Effector CD8-positive, alpha-beta T cell (primary cell): ENCODE results near the gene PLCB1.

Source experiments
- DNase-seq: peaks from one replicate; lab custom pipeline; 2025; lab: John Stamatoyannopoulos, UW

PLCB1 gene

GRCh38 chr20:8722277-8722928, 590.3 kb downstream of the PLCB1 start:
- DNase-seq, result no peak

GRCh38 chr20:8723296-8723695, 591.2 kb downstream of the PLCB1 start:
- no peak for DNase-seq

- no peak for DNase-seq
These were observed 592.8 kb downstream of the PLCB1 start for GRCh38 chr20:8724884-8725283.

DNA sequence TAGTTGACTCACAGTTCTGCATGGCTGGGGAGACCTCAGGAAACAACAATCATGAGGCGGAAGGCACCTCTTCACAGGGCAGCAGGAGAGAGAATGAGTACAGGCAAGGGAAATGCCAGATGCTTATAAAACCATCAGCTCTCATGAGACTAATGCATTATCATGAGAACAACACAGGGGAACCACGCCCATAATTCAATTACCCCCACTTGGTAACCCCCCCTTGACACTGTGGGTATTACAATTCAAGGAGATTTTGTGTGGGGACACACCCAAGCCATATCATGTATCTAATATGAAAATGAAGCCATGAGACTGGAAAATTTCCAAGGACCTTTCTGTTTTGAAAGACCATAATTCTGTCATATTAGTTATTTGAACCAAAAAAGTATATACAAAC, 594.4 kb downstream of the PLCB1 start:
- DNase-seq, result no peak

DNA sequence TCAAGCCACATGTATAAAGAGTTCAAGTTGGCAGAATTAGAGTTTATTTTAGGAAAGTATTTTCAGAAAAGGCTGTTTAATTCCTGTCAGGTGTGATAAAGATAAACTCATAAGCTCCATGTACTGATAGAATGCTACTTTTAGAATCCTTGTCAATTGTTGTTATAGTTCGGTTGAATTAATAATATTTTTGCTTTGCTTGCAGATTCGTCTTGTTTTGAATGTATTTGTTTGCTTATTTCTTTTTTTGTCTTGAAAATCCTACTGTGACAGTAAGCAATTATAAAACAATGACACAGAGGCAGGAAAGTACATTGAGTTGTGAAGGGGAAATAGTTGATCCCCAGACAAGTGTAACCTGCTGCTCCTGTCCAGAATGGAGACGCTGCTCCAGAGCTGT, 602.9 kb downstream of the PLCB1 start:
- no peak for DNase-seq

- no peak for DNase-seq
These were observed 603.6 kb downstream of the PLCB1 start for GRCh38 chr20:8735674-8736073.

DNA sequence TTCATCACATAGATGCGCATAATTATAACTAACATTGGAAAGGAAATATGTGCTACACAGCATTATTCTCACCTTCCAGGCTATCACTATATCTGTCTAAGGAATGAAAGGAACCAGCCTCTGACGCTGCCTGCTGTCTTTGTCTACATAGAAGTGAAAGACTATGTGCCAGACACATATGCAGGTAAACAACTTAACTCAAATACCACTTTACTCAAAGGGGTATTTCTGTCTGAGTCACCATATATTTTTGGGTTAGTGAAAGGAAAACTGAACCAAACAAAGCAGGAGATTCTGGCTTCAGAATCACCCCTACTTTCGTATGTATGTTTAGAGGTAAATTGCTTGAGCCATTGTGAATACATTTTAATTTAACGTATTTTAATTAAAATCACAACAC, 608.2 kb downstream of the PLCB1 start:
- DNase-seq, result no peak

- DNase-seq, result no peak
These were observed 612.3 kb downstream of the PLCB1 start for GRCh38 chr20:8744228-8744844.

DNA sequence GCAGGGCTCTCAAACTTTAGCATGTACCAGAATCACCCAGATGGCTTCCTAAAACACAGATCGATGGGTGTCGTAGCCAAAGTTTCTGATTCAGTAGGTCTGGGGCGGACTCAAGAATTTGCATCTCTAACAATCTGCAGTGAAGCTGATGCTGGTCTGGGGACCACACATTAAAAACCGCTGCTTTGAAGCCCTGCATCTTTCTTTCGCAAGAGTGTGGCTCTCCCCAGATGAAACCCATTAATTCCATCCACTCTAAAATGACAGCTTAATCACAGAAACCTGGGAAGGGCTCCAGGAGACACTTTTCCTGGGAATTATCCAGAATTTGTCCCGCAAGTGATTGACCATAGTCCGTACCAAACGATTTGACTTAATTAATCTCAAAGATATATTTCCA, 617.0 kb downstream of the PLCB1 start:
- no peak for DNase-seq

DNA sequence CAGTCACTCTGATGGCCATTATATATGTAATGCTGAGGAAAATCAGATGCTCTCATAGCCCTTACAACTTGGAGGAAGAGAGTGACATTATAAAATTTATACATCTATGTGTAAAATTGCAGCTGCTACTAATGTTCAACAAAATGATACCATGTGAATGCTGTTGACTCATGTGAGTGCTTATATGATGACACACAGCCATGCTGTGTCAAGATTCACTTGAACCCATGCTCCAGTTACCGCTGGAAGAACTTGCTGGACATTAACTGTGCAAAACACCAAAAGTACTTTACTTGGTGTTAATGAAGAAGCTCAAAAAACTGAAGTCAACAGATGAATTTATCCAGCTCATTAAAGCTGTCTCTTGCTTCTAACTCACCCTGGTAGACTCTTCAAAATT, 617.9 kb downstream of the PLCB1 start:
- DNase-seq, result no peak

- no peak for DNase-seq
These were observed 623.5 kb downstream of the PLCB1 start for GRCh38 chr20:8755340-8756118.

DNA sequence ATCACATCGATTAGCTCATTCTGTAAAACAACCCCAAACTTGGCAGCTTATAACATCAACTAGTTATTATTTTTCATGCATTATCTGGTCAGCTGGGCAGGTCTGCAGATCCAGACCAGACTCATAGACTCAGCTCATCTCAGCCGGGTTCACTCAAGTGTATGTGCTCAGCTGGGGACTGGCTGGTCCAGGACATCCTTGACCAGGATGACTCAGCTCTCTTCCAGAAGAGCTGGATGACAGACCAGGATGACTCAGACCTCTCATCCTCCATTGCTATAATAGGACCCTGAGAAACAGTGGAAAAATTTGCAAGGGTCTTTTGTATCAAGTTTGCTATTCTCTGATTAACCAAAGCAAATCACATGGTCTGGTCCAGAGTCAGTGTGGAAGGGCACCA, 624.3 kb downstream of the PLCB1 start:
- no peak for DNase-seq

GRCh38 chr20:8757146-8757545, 625.1 kb downstream of the PLCB1 start:
- no peak for DNase-seq

GRCh38 chr20:8764344-8764962, 632.4 kb downstream of the PLCB1 start:
- no peak for DNase-seq

- no peak for DNase-seq
These were observed 634.9 kb downstream of the PLCB1 start for GRCh38 chr20:8766868-8767390.

DNA sequence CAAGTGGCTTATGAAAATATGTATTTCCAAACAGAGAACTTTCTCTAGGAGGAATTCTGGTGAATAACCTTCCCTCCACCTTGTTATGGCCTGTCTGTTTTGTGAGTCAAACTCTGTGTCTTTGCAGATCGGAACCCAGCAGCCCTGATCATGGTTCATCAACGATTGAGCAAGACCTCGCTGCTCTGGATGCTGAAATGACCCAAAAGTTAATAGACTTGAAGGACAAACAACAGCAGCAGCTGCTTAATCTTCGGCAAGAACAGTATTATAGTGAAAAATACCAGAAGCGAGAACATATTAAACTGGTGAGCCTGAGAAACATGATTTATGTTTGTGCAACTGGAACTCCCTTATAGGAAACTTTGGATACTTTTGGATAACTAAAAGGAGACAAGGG, 642.3 kb downstream of the PLCB1 start:
- DNase-seq, result no peak

DNA sequence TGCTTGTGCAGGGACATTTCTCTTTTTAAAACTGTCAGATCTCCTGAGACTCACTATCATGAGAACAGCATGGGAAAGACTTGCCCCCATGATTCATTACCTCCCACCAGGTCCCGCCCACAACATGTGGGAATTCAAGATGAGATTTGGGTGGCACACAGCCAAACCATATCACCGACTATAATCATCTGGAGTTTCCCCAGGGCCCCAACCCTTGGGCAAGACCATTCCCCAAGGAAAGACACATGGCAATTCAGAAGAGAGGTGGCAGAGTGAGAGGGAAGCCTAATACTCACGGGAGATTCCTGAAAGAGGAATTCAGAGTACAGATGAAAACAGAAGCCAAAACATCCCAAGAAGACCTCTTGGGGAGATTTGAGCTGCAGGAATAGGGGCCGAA, 645.8 kb downstream of the PLCB1 start:
- DNase-seq, result no peak

DNA sequence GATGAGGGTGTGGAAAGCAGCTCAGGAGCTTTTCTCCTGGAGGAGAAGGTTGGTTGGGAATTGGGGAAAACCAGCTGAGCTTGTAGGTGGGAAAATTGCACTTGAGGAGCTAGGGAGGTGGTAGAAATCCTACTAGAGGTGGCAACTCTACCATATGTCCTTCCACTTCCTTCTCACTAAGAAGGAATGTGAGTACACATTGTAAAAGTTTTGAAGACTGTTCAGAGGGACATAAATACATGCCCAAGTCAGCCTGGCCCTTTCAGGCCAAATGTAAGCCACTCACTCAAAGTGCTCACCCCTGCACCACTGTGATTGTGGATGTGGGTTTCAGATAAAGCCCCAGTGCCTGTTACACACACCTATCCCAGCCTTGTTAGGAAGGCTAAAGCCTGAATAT, 646.3 kb downstream of the PLCB1 start:
- no peak for DNase-seq

DNA sequence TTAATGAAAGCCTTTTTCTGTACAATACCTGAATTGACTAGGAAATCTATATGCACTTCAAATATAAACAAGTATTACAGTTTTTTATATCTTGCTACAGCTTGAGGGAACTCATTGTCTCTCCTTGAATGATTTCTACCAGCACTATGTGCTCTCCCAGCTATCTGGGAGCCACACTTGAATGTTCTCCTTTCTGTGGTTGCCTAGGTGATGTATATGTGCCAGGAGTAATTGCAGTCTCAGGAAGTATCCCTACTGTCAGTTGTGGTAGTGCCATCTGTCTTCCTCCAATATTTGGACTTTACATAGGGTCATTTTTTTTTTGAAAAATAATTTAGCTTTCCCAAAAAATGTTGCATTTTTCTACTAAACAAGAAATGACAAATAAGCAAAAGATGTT, 648.8 kb downstream of the PLCB1 start:
- DNase-seq, result no peak

DNA sequence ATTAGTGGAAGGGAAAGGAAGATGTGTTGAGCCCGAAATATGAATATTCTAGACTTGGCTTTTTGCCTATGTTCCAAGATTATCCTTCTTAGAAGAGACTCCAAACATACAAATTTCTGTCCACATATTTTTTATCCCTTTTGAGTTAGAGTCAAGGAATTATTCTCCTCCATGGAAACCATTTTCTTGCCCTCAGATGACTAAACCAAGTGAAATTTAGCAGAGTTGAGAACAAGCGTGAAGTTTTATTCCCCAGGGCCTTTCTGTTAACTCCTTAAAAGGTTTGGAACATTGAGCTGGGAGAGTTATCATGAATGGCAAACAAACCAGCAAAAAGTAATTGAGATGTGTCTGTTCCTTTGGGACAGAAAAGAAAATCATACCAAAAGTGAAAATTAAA, 650.7 kb downstream of the PLCB1 start:
- DNase-seq, result no peak

GRCh38 chr20:8783734-8784133, 651.7 kb downstream of the PLCB1 start:
- DNase-seq, result no peak

DNA sequence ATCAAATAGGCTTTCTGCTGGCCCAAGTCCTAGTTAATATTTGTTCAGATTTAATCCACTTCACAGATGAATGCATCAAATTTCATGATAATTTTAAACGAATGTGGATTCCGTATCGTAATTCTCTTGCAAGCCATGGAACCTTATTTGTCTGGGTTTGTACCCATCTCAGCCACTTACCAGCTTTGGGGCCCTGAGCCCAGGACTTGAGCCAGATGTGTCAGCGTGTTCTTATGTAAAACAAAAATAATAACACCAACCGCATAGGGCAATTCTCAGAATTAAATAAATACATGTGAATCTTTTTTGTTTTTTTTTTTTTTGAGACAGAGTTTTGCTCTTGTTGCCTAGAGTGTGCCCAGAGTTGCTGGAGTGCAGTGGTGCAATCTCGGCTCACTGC, 654.3 kb downstream of the PLCB1 start:
- DNase-seq, result no peak

GRCh38 chr20:8787090-8787489, 655.0 kb downstream of the PLCB1 start:
- no peak for DNase-seq
